ENCODE results near the gene ACER3.
"Not testable (repeated sequence)": the region's sequence is repeated elsewhere in the genome, so short reads cannot be mapped to it uniquely, and the experiment has no call there.

ACER3 gene

GRCh38 chr11:76919887-76920746 lies 59.4 kb downstream of the ACER3 start:
- DNase-seq (ENCODE audit: low read depth in 1 of 2, low spot score in 1 of 2), result peak; percentile 10 to 59

GRCh38 chr11:76927160-76927559 lies 66.4 kb downstream of the ACER3 start:
- DNase-seq (ENCODE audit: low read depth in 1 of 2, low spot score in 1 of 2), result no peak

GRCh38 chr11:76935042-76935441 lies 74.3 kb downstream of the ACER3 start:
- DNase-seq (ENCODE audit: low read depth in 1 of 2, low spot score in 1 of 2), result no peak

- DNase-seq (ENCODE audit: low read depth in 1 of 2, low spot score in 1 of 2), result no peak
Measured at GRCh38 chr11:76939219-76939631, 78.5 kb downstream of the ACER3 start.

GRCh38 chr11:76944225-76944624 lies 83.5 kb downstream of the ACER3 start:
- DNase-seq (ENCODE audit: low read depth in 1 of 2, low spot score in 1 of 2), result no peak

GRCh38 chr11:76946223-76946622 lies 85.5 kb downstream of the ACER3 start:
- DNase-seq (ENCODE audit: low read depth in 1 of 2, low spot score in 1 of 2), result no peak

- no peak for DNase-seq (ENCODE audit: low read depth in 1 of 2, low spot score in 1 of 2)
Measured at GRCh38 chr11:76947190-76947589, 86.5 kb downstream of the ACER3 start.

GRCh38 chr11:76947800-76948199 lies 87.1 kb downstream of the ACER3 start:
- DNase-seq (ENCODE audit: low read depth in 1 of 2, low spot score in 1 of 2), result no peak

GRCh38 chr11:76955459-76956114 lies 94.9 kb downstream of the ACER3 start:
- DNase-seq (ENCODE audit: low read depth in 1 of 2, low spot score in 1 of 2), result no peak

GRCh38 chr11:76962583-76963416 lies 102.1 kb downstream of the ACER3 start:
- DNase-seq (ENCODE audit: low read depth in 1 of 2, low spot score in 1 of 2), result no peak

- DNase-seq (ENCODE audit: low read depth in 1 of 2, low spot score in 1 of 2), result not testable (repeated sequence)
Measured at GRCh38 chr11:76963417-76964168, 102.9 kb downstream of the ACER3 start.

GRCh38 chr11:76972051-76972450 lies 111.3 kb downstream of the ACER3 start:
- no peak for DNase-seq (ENCODE audit: low read depth in 1 of 2, low spot score in 1 of 2)

- DNase-seq (ENCODE audit: low read depth in 1 of 2, low spot score in 1 of 2), result no peak
Measured at GRCh38 chr11:76974179-76974891, 113.6 kb downstream of the ACER3 start.

GRCh38 chr11:76975513-76975912 lies 114.8 kb downstream of the ACER3 start:
- DNase-seq (ENCODE audit: low read depth in 1 of 2, low spot score in 1 of 2), result no peak

- no peak for DNase-seq (ENCODE audit: low read depth in 1 of 2, low spot score in 1 of 2)
Measured at GRCh38 chr11:76977791-76978190, 117.1 kb downstream of the ACER3 start.

GRCh38 chr11:76978239-76978638 lies 117.5 kb downstream of the ACER3 start:
- no peak for DNase-seq (ENCODE audit: low read depth in 1 of 2, low spot score in 1 of 2)

GRCh38 chr11:76978818-76979217 lies 118.1 kb downstream of the ACER3 start:
- no peak for DNase-seq (ENCODE audit: low read depth in 1 of 2, low spot score in 1 of 2)

GRCh38 chr11:76980196-76980595 lies 119.5 kb downstream of the ACER3 start:
- DNase-seq (ENCODE audit: low read depth in 1 of 2, low spot score in 1 of 2), result no peak

- no peak for DNase-seq (ENCODE audit: low read depth in 1 of 2, low spot score in 1 of 2)
Measured at GRCh38 chr11:76984743-76985142, 124.0 kb downstream of the ACER3 start.

GRCh38 chr11:76987203-76987602 lies 126.5 kb downstream of the ACER3 start:
- DNase-seq (ENCODE audit: low read depth in 1 of 2, low spot score in 1 of 2), result no peak

All from activated CD4-positive, alpha-beta T cell treated with anti-CD3 and anti-CD28 coated beads, Interleukin-2, amount 50 U/mL, for 24 hours (primary cell).